ELF-1 (cell line): Measurements from ENCODE around the gene PTTG2.

Experiments
- DNase-seq: peaks from one replicate; pipeline ENCODE4 v3.0.0-alpha.2; 2016; ENCODE audit warnings: low read depth, low spot score

The PTTG2 gene

GRCh38 chr4:38008571-38009021 is 48.4 kb downstream of the PTTG2 start:
- no peak for DNase-seq

- no peak for DNase-seq
Observed at GRCh38 chr4:38009421-38009820, 49.2 kb downstream of the PTTG2 start.

GRCh38 chr4:38009949-38010348 is 49.8 kb downstream of the PTTG2 start:
- DNase-seq: no peak
